Measurements from ENCODE around the gene ZFP69B.

ZFP69B gene

DNA sequence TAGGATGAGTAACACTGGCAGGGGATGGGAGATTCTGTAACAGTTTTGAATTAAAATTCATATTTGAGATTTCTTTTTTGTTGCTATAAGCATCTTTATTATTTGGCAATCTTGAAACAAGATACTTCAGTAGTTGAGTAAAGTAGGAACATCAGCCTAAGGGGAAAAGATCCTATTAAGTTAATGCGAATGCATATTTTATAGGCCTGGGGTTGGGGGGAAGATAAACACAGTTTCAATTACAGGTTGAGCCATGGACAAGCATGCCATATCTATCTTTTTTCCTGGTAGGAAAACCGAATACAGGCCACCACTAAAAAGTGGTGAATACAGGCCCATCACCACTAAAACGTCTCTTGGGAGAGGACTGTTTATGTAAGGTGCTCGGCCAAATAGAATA, 44.5 kb upstream of the ZFP69B start:
- Histone ChIP-seq H3K4me2 (ENCODE audit: low read length) (no peak overlapping the region), H3K4me1 (ENCODE audit: insufficient read depth, low read length, severe bottlenecking) (peaks cover 27% of the 10 kb centered on the region), H3K79me2 (ENCODE audit: insufficient read depth, low read length) (peaks cover 18% of the 10 kb centered on the region; the same call in 1 of the 2 replicates), H3K9ac (ENCODE audit: low read length) (no peak overlapping the region), H3K27me3 (ENCODE audit: insufficient read depth, low read length) (no peaks in the 10 kb centered on the region), H4K20me1 (ENCODE audit: insufficient read depth, low read length) (no peaks in the 10 kb centered on the region), H3F3A (ENCODE audit: insufficient read depth, low read length) (no peaks in the 10 kb centered on the region), H3K36me3 (ENCODE audit: insufficient read depth, low read length) (peaks cover 26% of the 10 kb centered on the region; the same call in 1 of the 2 replicates), H3K9me3 (ENCODE audit: low read length) (no peaks in the 10 kb centered on the region), H3K9me2 (ENCODE audit: low read depth, low read length) (no peaks in the 10 kb centered on the region), H3K27ac (ENCODE audit: low read depth, low read length, poor library complexity, severe bottlenecking) (no peak overlapping the region), H3K4me3 (ENCODE audit: low read depth, low read length, poor library complexity, severe bottlenecking) (no peak overlapping the region), H2AFZ (ENCODE audit: low read length) (no peak overlapping the region)
- TF ChIP-seq, protein P1, sequence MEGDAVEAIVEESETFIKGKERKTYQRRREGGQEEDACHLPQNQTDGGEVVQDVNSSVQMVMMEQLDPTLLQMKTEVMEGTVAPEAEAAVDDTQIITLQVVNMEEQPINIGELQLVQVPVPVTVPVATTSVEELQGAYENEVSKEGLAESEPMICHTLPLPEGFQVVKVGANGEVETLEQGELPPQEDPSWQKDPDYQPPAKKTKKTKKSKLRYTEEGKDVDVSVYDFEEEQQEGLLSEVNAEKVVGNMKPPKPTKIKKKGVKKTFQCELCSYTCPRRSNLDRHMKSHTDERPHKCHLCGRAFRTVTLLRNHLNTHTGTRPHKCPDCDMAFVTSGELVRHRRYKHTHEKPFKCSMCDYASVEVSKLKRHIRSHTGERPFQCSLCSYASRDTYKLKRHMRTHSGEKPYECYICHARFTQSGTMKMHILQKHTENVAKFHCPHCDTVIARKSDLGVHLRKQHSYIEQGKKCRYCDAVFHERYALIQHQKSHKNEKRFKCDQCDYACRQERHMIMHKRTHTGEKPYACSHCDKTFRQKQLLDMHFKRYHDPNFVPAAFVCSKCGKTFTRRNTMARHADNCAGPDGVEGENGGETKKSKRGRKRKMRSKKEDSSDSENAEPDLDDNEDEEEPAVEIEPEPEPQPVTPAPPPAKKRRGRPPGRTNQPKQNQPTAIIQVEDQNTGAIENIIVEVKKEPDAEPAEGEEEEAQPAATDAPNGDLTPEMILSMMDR (IDR thresholded peaks at IDR 0.05; ENCODE audit: low read length), result no peak
- no peak for TF ChIP-seq EZH2 (IDR thresholded peaks at IDR 0.05; ENCODE audit: borderline replicate concordance, low read length)

DNA sequence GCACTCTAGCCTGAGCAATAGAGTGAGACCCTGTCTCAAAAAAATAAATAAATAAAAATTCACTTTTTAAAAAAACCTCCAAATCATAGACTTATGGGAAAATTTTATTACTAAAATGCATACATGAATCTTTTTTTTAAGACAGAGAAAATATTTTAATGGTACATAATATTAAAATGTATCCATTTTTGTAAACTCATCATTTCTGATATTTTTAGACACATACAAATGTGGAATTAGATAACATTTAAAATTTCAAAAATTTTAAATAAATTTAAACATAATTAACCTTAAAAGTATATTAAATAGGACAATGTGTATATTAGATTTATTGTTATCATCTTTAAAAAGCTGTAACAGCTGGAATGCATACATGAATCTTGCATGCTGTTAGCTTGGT, 42.8 kb upstream of the ZFP69B start:
- H3K4me1 ChIP-seq (ENCODE audit: insufficient read depth, low read length, severe bottlenecking), result peaks cover 10% of the 10 kb centered on the region
- no peak overlapping the region for H2AFZ ChIP-seq (ENCODE audit: low read length)
- H3K79me2 ChIP-seq (ENCODE audit: insufficient read depth, low read length), result peaks cover 11% of the 10 kb centered on the region; the same call in 1 of the 2 replicates
- TF ChIP-seq, protein P1 (IDR thresholded peaks at IDR 0.05; ENCODE audit: low read length), result no peak
- TF ChIP-seq EZH2 (IDR thresholded peaks at IDR 0.05; ENCODE audit: borderline replicate concordance, low read length), result no peak
- H3K9me2 ChIP-seq (ENCODE audit: low read depth, low read length), result no peaks in the 10 kb centered on the region
- H3K27ac ChIP-seq (ENCODE audit: low read depth, low read length, poor library complexity, severe bottlenecking), result no peak overlapping the region
- no peaks in the 10 kb centered on the region for H3F3A ChIP-seq (ENCODE audit: insufficient read depth, low read length)
- H3K36me3 ChIP-seq (ENCODE audit: insufficient read depth, low read length), result peaks cover 32% of the 10 kb centered on the region; the same call in 1 of the 2 replicates
- H3K9me3 ChIP-seq (ENCODE audit: low read length), result no peaks in the 10 kb centered on the region
- H3K4me3 ChIP-seq (ENCODE audit: low read depth, low read length, poor library complexity, severe bottlenecking), result no peak overlapping the region
- H3K27me3 ChIP-seq (ENCODE audit: insufficient read depth, low read length), result no peaks in the 10 kb centered on the region
- no peak overlapping the region for H3K9ac ChIP-seq (ENCODE audit: low read length)
- no peaks in the 10 kb centered on the region for H4K20me1 ChIP-seq (ENCODE audit: insufficient read depth, low read length)
- H3K4me2 ChIP-seq (ENCODE audit: low read length), result no peak overlapping the region

DNA sequence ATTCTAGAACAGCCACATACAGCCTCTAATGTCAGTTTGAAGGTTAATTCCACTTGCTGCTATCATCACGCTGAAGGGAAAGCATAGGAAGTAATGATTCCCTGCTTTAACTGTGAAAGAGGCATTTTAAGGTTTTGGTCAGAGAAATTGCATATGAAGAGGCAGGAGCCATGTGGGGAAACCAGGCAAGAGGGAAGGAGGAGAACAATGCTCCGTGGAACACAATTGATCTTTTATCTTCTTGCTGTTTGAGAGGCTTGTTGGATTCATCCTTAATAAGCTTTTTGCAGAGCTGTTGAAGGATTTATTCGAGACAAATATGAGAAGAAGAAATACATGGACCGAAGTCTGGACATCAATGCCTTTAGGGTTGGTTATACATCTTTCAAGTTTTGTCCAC, 40.8 kb upstream of the ZFP69B start:
- Histone ChIP-seq H3K79me2 (ENCODE audit: insufficient read depth, low read length) (peaks cover 11% of the 10 kb centered on the region; the same call in 1 of the 2 replicates), H3K4me2 (ENCODE audit: low read length) (no peak overlapping the region), H3K4me1 (ENCODE audit: insufficient read depth, low read length, severe bottlenecking) (peaks cover 4% of the 10 kb centered on the region), H3K9ac (ENCODE audit: low read length) (no peak overlapping the region), H3K27ac (ENCODE audit: low read depth, low read length, poor library complexity, severe bottlenecking) (no peak overlapping the region), H4K20me1 (ENCODE audit: insufficient read depth, low read length) (no peaks in the 10 kb centered on the region), H3K36me3 (ENCODE audit: insufficient read depth, low read length) (peaks cover 49% of the 10 kb centered on the region), H3K9me3 (ENCODE audit: low read length) (no peaks in the 10 kb centered on the region), H3K9me2 (ENCODE audit: low read depth, low read length) (no peaks in the 10 kb centered on the region), H2AFZ (ENCODE audit: low read length) (no peak overlapping the region), H3K4me3 (ENCODE audit: low read depth, low read length, poor library complexity, severe bottlenecking) (no peak overlapping the region), H3K27me3 (ENCODE audit: insufficient read depth, low read length) (no peaks in the 10 kb centered on the region), H3F3A (ENCODE audit: insufficient read depth, low read length) (no peaks in the 10 kb centered on the region)
- no peak for TF ChIP-seq EZH2 (IDR thresholded peaks at IDR 0.05; ENCODE audit: borderline replicate concordance, low read length)
- TF ChIP-seq, protein P1 (IDR thresholded peaks at IDR 0.05; ENCODE audit: low read length), result no peak
